Activated CD8-positive, alpha-beta memory T cell treated with anti-CD3 and anti-CD28 coated beads, Interleukin-2, amount 50 U/mL, for 24 hours (primary cell): ENCODE results near the gene GPR35.

Experiments used
- DNase-seq: peaks from one replicate; pipeline ENCODE4 v3.0.0-alpha.2; 2020; ENCODE audit errors: extremely low read depth

Gene GPR35

GRCh38 chr2:240624011-240624949 is 1.0 kb upstream of the GPR35 start:
- no peak for DNase-seq

- no peak for DNase-seq
Measured at GRCh38 chr2:240626531-240627300, 1.4 kb downstream of the GPR35 start.

DNA sequence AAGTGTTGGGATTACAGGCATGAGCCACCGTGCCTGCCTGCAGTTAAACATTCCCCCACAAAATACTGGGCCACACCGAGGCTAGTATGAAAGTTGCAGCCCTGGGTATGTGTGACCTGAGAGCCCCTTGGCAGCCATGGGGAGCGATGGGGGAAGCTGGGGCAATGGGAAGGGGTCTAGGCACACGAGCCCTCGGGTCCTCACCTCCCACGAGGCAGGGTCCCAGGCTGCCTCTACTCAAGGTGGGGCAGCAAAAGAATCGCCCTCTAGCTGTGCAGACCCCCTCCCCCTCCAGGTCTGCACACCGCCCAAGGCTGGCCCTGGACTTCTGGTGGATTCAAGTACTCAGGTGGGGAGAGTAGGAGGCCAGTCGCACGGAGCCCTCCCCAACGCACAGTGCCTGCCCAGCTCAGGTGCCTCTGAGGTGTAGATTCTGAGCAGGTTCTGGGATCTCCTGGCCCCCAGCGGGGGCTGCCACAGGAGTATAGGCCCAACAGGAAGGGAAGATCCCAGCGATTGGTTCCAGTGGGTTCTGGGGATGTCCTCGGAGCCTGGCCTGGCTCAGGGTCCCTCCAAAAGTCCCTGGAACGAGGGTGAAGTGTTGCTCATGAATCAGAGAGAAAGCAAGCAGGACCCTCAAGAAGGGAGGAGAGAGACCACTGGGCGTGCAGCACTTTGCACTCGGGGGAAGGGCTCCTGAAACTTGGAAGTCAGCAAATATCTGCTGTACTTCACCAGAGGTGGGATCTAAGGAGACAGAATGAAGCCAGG is 2.6 kb downstream of the GPR35 start:
- no peak for DNase-seq

- DNase-seq = no peak
Measured at GRCh38 chr2:240628507-240628807, 3.2 kb downstream of the GPR35 start.

DNA sequence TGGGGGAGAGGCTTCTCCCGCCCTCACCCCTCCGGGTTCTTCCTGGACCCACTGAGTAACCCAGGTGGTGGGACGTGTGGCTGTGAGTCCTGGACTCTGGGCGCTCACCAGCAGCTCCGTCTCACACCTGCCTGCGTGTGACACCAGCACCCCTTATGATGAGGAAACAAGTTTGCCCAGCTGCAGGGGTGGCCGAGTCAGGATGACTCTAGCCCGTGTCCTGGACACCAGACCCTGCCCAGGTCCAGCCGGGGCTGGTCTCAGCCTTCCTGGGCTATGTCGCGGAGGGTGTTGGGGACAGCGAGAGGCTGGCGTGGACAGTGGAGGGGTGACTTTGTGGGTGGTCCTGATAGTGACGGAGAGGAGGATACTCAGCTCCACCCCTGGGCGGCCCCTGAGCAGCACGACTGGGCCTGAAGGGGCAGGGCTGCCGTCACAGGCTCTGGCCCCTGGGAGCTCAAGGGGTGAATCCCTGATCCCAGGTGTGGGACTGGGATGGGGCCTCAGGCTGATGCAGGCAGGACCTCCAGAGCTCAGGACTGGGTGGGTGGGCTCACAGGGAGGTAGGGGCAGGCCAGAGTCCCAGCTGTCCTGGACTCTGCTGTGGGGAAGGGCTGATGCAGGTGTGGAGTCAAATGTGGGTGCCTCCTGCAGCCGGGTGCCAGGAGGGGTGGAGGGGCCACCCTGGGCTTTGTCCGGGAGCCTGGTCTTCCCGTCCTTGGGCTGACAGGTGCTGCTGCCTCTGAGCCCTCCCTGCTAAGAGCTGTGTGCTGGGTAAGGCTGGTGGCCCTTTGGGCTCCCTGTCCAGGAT is 3.7 kb downstream of the GPR35 start:
- DNase-seq = no peak

GRCh38 chr2:240629619-240629967 is 4.3 kb downstream of the GPR35 start:
- no peak for DNase-seq

DNA sequence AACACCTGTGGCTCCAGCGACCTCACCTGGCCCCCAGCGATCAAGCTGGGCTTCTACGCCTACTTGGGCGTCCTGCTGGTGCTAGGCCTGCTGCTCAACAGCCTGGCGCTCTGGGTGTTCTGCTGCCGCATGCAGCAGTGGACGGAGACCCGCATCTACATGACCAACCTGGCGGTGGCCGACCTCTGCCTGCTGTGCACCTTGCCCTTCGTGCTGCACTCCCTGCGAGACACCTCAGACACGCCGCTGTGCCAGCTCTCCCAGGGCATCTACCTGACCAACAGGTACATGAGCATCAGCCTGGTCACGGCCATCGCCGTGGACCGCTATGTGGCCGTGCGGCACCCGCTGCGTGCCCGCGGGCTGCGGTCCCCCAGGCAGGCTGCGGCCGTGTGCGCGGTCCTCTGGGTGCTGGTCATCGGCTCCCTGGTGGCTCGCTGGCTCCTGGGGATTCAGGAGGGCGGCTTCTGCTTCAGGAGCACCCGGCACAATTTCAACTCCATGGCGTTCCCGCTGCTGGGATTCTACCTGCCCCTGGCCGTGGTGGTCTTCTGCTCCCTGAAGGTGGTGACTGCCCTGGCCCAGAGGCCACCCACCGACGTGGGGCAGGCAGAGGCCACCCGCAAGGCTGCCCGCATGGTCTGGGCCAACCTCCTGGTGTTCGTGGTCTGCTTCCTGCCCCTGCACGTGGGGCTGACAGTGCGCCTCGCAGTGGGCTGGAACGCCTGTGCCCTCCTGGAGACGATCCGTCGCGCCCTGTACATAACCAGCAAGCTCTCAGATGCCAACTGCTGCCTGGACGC is 4.9 kb downstream of the GPR35 start:
- DNase-seq = no peak

- no peak for DNase-seq
Measured at GRCh38 chr2:240630771-240631547, 5.7 kb downstream of the GPR35 start.

DNA sequence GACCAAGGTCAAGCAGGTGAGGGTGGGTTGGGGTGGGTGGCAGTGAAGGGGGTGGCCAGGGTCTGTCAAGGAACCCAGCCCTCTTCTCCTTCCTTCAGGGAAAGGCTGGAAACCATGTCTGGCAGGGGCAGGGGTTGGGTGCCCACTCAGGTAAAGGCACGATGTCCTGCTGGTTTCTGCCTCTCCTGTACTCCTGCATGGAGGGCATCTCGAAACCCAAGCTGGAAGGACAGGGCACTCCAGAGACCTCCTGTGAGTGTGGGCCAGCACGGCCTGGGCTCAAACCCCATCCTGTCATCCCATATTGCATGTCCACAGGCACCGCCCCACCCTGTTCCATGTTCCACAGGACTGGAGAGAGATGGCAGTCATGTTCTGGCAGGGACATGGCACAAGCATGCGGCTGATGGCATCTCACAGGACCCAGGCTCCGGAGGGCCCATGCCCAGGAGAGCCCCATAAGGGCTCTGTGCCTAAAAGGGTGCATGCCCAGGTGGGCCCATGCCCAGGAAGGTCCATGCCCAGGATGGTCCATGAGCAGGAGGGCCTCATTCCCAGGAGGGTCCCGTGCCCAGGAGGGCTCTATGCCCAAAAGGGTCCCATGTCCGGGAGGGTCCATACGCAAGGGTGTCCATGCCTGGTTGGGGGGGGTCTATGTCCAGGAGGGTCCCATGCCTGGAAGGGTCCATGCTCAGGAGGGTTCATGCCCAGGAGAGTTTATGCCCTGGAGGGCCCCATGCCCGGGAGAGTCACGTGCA is 6.4 kb downstream of the GPR35 start:
- no peak for DNase-seq

GRCh38 chr2:240632306-240632721 is 7.0 kb downstream of the GPR35 start:
- no peak for DNase-seq

GRCh38 chr2:240635121-240635997 is 10.1 kb downstream of the GPR35 start:
- no peak for DNase-seq

GRCh38 chr2:240635998-240636547 is 10.8 kb downstream of the GPR35 start:
- no peak for DNase-seq

- no peak for DNase-seq
Measured at GRCh38 chr2:240636563-240637115, 11.4 kb downstream of the GPR35 start.

DNA sequence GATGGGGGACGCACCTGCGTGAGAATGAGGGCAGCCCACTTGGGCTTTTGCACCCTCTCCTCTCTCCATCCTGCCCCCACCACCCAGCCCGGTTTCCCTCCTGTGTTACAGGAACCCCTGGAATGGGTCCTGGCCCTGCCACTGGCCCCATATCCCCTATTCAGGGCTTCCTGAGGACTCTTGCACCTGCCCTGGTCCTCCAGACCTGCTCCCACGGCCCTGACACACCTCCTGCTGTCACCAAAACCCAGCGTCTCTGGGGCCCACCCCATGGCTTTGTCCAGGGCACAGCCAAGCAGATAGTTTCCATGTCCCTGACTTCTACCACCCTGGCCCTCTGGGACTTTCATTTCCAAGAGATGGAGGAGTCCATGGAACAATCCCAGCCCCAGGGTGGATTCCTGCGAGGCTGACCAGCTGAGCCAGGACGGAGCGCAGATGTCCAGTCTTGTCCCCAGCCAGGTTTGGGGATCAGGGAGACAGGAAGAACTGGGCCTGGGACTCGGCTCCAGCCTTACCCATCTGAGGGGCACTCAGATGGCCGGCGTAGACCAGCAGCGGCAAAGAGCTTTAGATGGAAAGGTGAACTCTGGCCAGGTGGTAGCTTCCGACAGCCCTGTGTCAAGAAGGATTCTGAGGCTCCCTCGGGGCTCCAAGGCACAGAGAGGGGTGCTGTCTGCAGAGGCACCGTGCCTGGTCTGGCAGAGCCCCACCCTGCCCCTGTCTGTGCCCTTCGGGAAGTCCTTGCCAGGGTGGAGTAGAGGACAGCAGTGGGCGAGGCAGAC is 12.0 kb downstream of the GPR35 start:
- DNase-seq = no peak

GRCh38 chr2:240637901-240638345 is 12.6 kb downstream of the GPR35 start:
- no peak for DNase-seq

GRCh38 chr2:240638512-240639160 is 13.4 kb downstream of the GPR35 start:
- DNase-seq = no peak
